Panc1 (cell line): ENCODE measurements around the gene IGSF11. TPM values are rescaled to one million over a fixed set of nuclear protein-coding genes. Genes with fewer than 3 reads are reported as not detected.

Source experiments
- ATAC-seq: fragments of 200-7000 bp; cut with Tn5 transposase; 2 replicates; pipeline ENCODE4 v1.9.1; 2020; ENCODE audit warnings: mild to moderate bottlenecking, moderate library complexity
- BruUV-seq: library from RNA; stranded (reverse); fragments of 400-500 nt; replicated peaks from 2 replicates; lab custom pipeline; 2021; lab: Mats Ljungman, UMichigan
- CTCF ChIA-PET: fragments of 300-600 bp; sonication (Branson Sonifier 250); formaldehyde crosslinking; loops from one replicate; lab custom pipeline; 2022; ENCODE audit warnings: antibody characterized with exemption; lab: Charles Lee
- POLR2A ChIA-PET: fragments of 300-600 bp; sonication (Branson Sonifier 250); formaldehyde crosslinking; loops from one replicate; lab custom pipeline; 2022; ENCODE audit warnings: antibody characterized with exemption; lab: Charles Lee
- DNase-seq: peaks from one replicate; pipeline ENCODE4 v3.0.0-alpha.2; 2010; ENCODE audit warnings: low read depth, low spot score
- H3K27ac ChIP-seq: 2 replicates; pipeline ENCODE4 v1.5.1; 2011; ENCODE audit warnings: mild to moderate bottlenecking, low read length, inconsistent platforms
- H3K27me3 ChIP-seq: fragments of 200-500 bp; sonication (Bioruptor generic); 2 replicates; pipeline ENCODE4 v1.6.0; 2014; ENCODE audit warnings: low read length, inconsistent platforms; ENCODE audit not compliant: control insufficient read depth, insufficient read depth
- H3K36me3 ChIP-seq: fragments of 200-500 bp; sonication (Bioruptor generic); 2 replicates; pipeline ENCODE4 v1.5.1; 2014; ENCODE audit warnings: inconsistent platforms, mild to moderate bottlenecking, low read length, moderate library complexity; ENCODE audit not compliant: control insufficient read depth, insufficient read depth
- H3K4me1 ChIP-seq: 2 replicates; pipeline ENCODE4 v1.5.1; 2011; ENCODE audit warnings: inconsistent platforms, mild to moderate bottlenecking, low read length, moderate library complexity; ENCODE audit not compliant: control insufficient read depth, insufficient read depth
- H3K4me3 ChIP-seq, 2 experiments: 2 replicates each; pipeline ENCODE4 v1.5.1; 2011 to 2012; ENCODE audit warnings: low read depth in 2 of 2, low read length in 2 of 2, mild to moderate bottlenecking in 2 of 2, inconsistent platforms in 1 of 2, moderate library complexity in 1 of 2
- H3K9me3 ChIP-seq: fragments of 200-500 bp; sonication (Bioruptor generic); 2 replicates; pipeline ENCODE4 v1.5.1; 2014; ENCODE audit warnings: low read depth, mild to moderate bottlenecking, inconsistent platforms, low read length, moderate library complexity; ENCODE audit not compliant: control insufficient read depth, insufficient read depth
- CTCF ChIP-seq: fragments of 450-650 bp; IDR thresholded peaks from 2 replicates; pipeline ENCODE4 v1.5.1; 2017; ENCODE audit warnings: mild to moderate bottlenecking
- POLR2AphosphoS5 ChIP-seq: IDR thresholded peaks from 2 replicates; pipeline ENCODE4 v1.6.1; 2012; ENCODE audit warnings: mild to moderate bottlenecking, low read depth, low read length, moderate library complexity
- REST ChIP-seq, 2 experiments: IDR thresholded peaks; 2 replicates each; pipeline ENCODE4 v1.6.1; 2011 to 2012; ENCODE audit warnings: low read depth in 2 of 2, control low read depth in 1 of 2, low read length in 1 of 2, mild to moderate bottlenecking in 1 of 2, moderate library complexity in 1 of 2; ENCODE audit not compliant: insufficient read depth in 1 of 2
- SIN3A ChIP-seq: IDR thresholded peaks from 2 replicates; pipeline ENCODE4 v1.6.1; 2012; ENCODE audit warnings: low read depth, mild to moderate bottlenecking, low read length, moderate library complexity, borderline replicate concordance; ENCODE audit not compliant: insufficient read depth
- TCF7L2 ChIP-seq: IDR thresholded peaks from 2 replicates; pipeline ENCODE4 v1.6.1; 2011; ENCODE audit warnings: mild to moderate bottlenecking, low read depth, low read length, inconsistent platforms
- in situ Hi-C: cut with HindIII; loops from 2 replicates; pipeline ENCODE4 v1.10.0; 2016; ENCODE audit warnings: low sequenced_read_pairs, low pct_unique_long_range_greater_than_20kb
- intact Hi-C: fragments of 100-400 bp; cut with micrococcal nuclease; formaldehyde crosslinking; loops from one replicate; pipeline ENCODE4 v1.10.0; 2022; ENCODE audit not compliant: unreplicated experiment
- total RNA-seq: library from RNA; stranded (reverse); gene quantifications from one replicate; pipeline ENCODE4 v1.2.1, GENCODE V29; 2021; ENCODE audit not compliant: unreplicated experiment

The IGSF11 gene
- total RNA-seq, 1 experiment from 2014 or later, result 0.33 TPM

DNA sequence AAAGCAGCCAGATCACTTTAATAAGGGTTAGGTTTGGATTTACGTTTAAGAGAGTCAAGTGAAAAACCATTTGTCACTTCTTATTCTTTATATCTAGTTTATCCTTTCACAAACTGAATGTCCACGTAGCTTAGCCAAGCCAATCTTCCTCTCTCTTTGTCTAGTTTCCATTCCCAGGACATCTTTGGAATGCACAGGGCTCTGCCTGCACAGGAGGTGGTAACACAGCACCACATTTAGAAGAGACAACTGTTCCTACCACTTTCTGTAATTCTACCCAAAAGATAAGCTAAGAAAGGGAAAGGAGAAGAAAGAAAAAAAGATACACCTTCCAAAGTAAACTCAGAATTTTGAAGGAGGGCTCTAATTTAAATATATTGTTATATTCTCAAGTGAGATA, 67.9 kb downstream of the IGSF11 start:
- H3K4me1 ChIP-seq, result no peaks in the 10 kb centered on the region
- H3K27me3 ChIP-seq, result 0 out of 2 replicates have a peak, but pooled peaks cover 4% of the 10 kb centered on the region
- POLR2A ChIA-PET, result no interaction called here
- DNase-seq (no peak), ATAC-seq (no peak)
- intact Hi-C loops (no loop called here), in situ Hi-C loops (no loop called here)
- H3K9me3 ChIP-seq, result no peaks in the 10 kb centered on the region
- H3K27ac ChIP-seq, result no peak overlapping the region
- H3K4me3 ChIP-seq, result no peak overlapping the region
- no peaks in the 10 kb centered on the region for H3K36me3 ChIP-seq
- no TSS peak for BruUV-seq
- CTCF ChIA-PET, result no interaction called here
- TF ChIP-seq POLR2AphosphoS5 (no peak), SIN3A (no peak)

DNA sequence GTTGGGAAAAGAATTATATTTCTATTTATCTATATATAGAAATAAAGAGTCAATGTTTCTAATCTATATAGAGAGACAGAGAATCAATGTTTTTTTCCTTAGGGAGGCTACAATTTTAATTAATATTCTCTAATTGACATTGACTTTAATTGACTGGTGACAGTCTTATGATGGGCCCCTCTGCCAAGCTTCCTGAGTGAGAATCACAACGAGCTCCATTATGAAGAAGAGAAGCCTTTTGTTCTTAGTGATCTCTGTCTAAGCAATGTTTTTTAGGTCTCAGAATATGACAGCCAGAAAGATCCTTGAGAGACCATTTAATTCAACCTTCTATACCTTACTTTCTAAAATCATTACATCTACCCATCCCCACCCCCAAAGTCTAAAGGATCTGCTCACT, 70.9 kb downstream of the IGSF11 start:
- intact Hi-C loops (no loop called here), in situ Hi-C loops (no loop called here)
- ATAC-seq (no peak), DNase-seq (no peak)
- Histone ChIP-seq H3K4me1 (no peaks in the 10 kb centered on the region), H3K4me3 (no peak overlapping the region), H3K27me3 (0 out of 2 replicates have a peak, but pooled peaks cover 4% of the 10 kb centered on the region), H3K27ac (no peak overlapping the region), H3K9me3 (no peaks in the 10 kb centered on the region), H3K36me3 (no peaks in the 10 kb centered on the region)
- POLR2A ChIA-PET, result interaction anchor here (0.6 kb wide), 1 partner anchor 95 kb away, joined by 3 read pairs; no protein-coding TSS in a partner anchor
- no TSS peak for BruUV-seq
- TF ChIP-seq REST (IDR thresholded peaks at IDR 0.05; ENCODE audit: insufficient read depth in 1 of 2, low read depth in 2 of 2, low read length in 1 of 2) (no peak), CTCF (no peak), POLR2AphosphoS5 (no peak), SIN3A (no peak), TCF7L2 (no peak)
- CTCF ChIA-PET, result interaction anchor here (0.5 kb wide), 1 partner anchor 146 kb away, joined by 4 read pairs; no protein-coding TSS in a partner anchor

- Histone ChIP-seq H3K36me3 (no peaks in the 10 kb centered on the region), H3K27me3 (0 out of 2 replicates have a peak, but pooled peaks cover 2% of the 10 kb centered on the region), H3K9me3 (no peaks in the 10 kb centered on the region), H3K4me1 (no peaks in the 10 kb centered on the region), H3K27ac (no peak overlapping the region), H3K4me3 (no peak overlapping the region)
- DNase-seq, result no peak
- ATAC-seq, result no peak
- intact Hi-C loops, result no loop called here
- BruUV-seq, result no TSS peak
- no peak for TF ChIP-seq REST (IDR thresholded peaks at IDR 0.05; ENCODE audit: insufficient read depth in 1 of 2, low read depth in 2 of 2, low read length in 1 of 2)
- CTCF ChIA-PET, result no interaction called here
- POLR2A ChIA-PET, result no interaction called here
- in situ Hi-C loops, result no loop called here
Measured at GRCh38 chr3:118960876-118961450, 73.7 kb downstream of the IGSF11 start.
